NB4 (cell line): ENCODE data around the gene KCNQ5.

Source experiments
- DNase-seq: peaks from one replicate; pipeline ENCODE4 v3.0.0; 2010; ENCODE audit warnings: low read depth
- H3K4me3 ChIP-seq: one replicate; pipeline ENCODE4 v1.5.1; 2011; ENCODE audit warnings: mild to moderate bottlenecking, low read depth, low read length, moderate library complexity
- MYC ChIP-seq: IDR thresholded peaks from 2 replicates; pipeline ENCODE4 v1.6.1; 2011; ENCODE audit warnings: low read depth, low read length
- POLR2A ChIP-seq: IDR thresholded peaks from 2 replicates; pipeline ENCODE4 v1.6.1; 2011; ENCODE audit warnings: mild to moderate bottlenecking; ENCODE audit not compliant: insufficient read length; ENCODE audit errors: extremely low read depth
- TF ChIP-seq, protein P1 (sequence below): IDR thresholded peaks from 2 replicates; pipeline ENCODE4 v1.6.1; 2011; ENCODE audit warnings: low read depth, low read length
- TF ChIP-seq, protein P2 (sequence below): IDR thresholded peaks from one replicate; pipeline ENCODE4 v1.5.1; 2012; ENCODE audit warnings: low read depth, low read length

Gene KCNQ5

DNA sequence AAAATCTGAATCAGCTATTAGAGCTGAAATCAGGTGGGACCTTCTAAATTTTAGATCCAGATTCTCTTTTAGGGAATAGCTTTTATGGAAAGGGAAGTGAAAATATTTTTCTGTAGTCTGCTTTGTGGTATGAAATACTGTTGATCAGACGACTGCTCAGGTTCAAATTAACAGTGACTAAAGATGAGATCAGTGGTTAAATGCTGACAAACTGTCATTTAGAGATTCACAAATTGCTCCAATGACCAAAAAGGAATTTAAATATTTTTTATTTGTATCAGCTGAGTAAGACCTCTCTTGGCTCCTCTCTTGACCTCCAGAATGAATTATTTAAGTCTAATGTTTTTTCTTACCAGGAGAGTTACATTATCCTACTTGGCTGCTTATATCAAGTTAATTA lies 77.3 kb downstream of the KCNQ5 start:
- no peak for DNase-seq
- H3K4me3 ChIP-seq = no peak overlapping the region
- TF ChIP-seq MYC = no peak
- TF ChIP-seq POLR2A = no peak
- TF ChIP-seq, protein P1, sequence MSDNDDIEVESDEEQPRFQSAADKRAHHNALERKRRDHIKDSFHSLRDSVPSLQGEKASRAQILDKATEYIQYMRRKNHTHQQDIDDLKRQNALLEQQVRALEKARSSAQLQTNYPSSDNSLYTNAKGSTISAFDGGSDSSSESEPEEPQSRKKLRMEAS = no peak
- TF ChIP-seq, protein P2, sequence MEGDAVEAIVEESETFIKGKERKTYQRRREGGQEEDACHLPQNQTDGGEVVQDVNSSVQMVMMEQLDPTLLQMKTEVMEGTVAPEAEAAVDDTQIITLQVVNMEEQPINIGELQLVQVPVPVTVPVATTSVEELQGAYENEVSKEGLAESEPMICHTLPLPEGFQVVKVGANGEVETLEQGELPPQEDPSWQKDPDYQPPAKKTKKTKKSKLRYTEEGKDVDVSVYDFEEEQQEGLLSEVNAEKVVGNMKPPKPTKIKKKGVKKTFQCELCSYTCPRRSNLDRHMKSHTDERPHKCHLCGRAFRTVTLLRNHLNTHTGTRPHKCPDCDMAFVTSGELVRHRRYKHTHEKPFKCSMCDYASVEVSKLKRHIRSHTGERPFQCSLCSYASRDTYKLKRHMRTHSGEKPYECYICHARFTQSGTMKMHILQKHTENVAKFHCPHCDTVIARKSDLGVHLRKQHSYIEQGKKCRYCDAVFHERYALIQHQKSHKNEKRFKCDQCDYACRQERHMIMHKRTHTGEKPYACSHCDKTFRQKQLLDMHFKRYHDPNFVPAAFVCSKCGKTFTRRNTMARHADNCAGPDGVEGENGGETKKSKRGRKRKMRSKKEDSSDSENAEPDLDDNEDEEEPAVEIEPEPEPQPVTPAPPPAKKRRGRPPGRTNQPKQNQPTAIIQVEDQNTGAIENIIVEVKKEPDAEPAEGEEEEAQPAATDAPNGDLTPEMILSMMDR = no peak

DNA sequence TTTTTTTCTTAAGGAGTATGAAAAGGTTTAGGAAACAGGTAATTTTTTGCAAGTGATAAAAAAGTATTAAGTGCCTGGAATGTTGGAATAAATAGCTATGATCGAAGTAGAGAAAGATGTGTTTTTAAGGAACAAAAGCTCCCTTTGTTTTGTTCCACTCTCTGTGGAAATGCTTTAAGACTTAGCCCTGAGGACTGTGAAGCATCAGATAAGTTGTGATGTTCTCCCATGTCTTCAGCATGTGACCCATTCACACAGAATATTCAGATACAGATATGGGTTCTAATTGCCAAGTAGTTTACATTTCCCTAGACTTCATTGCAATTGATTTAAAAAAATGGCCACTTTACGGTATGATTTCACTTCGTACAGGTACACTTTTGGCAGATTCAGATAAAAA lies 80.6 kb downstream of the KCNQ5 start:
- no peak for TF ChIP-seq POLR2A
- TF ChIP-seq, protein P2 = no peak
- TF ChIP-seq, protein P1 = no peak
- no peak for TF ChIP-seq MYC
- H3K4me3 ChIP-seq = no peak overlapping the region
- no peak for DNase-seq

DNA sequence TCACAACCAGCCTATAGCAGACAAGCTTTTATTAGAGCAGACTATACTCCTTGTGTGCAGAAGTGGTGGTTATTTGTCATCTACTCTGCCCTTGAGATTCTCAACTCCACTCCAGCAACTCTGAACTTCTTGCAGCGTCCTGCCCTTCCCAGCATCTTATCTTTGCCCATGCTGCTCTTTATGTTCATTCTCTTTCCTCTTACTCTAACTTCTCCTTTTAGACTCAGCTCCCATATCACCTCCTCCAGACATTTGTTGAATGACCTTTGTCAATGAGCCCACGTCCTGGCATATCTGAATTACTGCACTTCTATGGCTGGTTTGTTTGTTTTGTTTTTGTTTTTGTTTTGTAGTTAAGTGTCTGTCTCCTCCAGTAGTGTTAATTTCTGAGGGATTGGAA lies 81.2 kb downstream of the KCNQ5 start:
- TF ChIP-seq, protein P2 = no peak
- TF ChIP-seq, protein P1 = no peak
- TF ChIP-seq MYC = no peak
- no peak for TF ChIP-seq POLR2A
- peak; percentile 41 for DNase-seq
- H3K4me3 ChIP-seq = no peak overlapping the region

DNA sequence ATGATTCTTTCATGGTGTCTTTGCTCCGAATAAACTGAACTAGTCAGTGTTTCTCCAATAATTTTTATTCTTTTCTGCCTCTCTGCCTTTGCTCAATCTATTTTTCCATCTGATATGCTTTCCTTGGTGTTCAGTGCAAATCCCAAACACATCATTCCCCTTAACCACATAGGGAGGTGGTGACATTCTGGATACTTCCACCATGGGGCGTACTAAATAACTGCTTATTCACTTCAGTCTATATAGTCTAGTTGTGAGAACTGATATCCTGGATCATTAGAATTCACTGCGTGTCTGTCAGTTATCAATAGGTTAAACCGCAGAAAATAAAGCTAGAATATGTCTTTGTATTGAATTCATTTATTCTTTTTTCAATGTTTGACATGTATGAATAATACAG lies 83.1 kb downstream of the KCNQ5 start:
- no peak overlapping the region for H3K4me3 ChIP-seq
- TF ChIP-seq POLR2A (no peak), MYC (no peak)
- TF ChIP-seq, protein P1 = no peak
- TF ChIP-seq, protein P2 = no peak
- no peak for DNase-seq

DNA sequence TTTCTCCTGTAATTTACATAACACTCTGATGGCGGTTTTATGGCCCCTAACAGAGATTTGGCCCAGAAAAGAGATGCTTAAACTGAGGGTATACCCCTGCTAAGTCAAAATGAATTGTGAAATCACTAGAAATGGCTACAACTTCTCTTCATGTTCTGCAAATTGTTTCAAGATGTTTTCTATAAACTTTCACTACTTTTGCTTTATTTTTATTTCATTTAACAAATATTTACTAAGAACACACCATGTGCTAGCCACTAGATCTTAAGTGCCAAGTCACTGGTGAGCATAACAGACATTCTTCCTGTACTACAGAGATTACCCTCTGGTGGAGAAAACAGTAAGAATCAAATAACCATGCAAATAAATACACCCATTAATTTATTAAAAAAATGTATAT lies 87.6 kb downstream of the KCNQ5 start:
- TF ChIP-seq, protein P1 = no peak
- TF ChIP-seq, protein P2 = no peak
- no peak for TF ChIP-seq POLR2A
- no peak for TF ChIP-seq MYC
- DNase-seq = no peak
- no peak overlapping the region for H3K4me3 ChIP-seq

DNA sequence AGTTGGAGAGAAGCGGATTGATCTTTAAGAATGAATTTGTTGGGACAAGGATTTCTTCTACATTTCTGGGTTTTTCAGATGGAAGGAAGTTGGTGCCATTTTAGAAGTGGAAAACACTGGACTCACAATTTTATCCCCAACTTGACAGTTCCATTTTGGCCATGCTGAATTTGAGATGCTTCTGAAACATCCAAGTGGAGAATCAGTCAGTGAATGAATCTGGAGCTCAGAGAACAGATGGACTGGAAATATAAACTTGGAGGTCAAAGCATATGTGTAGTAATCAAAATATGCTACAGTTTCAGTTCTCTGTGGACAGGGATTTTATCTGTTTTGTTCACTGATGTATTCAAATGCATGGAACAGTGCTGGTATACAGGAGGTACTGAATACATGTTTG lies 89.9 kb downstream of the KCNQ5 start:
- no peak overlapping the region for H3K4me3 ChIP-seq
- no peak for DNase-seq
- TF ChIP-seq, protein P2 = no peak
- TF ChIP-seq MYC (no peak), POLR2A (no peak)
- TF ChIP-seq, protein P1 = no peak
